Esophagus mucosa (tissue), 1 donor: Measurements from ENCODE around the gene CAPN9. TPM values are rescaled to one million over a fixed set of nuclear protein-coding genes. Genes with fewer than 3 reads are reported as not detected.
"Not testable (repeated sequence)": the region's sequence is repeated elsewhere in the genome, so short reads cannot be mapped to it uniquely, and the experiment has no call there.

ENCODE experiments used
- ATAC-seq: fragments of 200-7000 bp; cut with Tn5 transposase; one replicate; pipeline ENCODE4 v1.9.1; 2020
- total RNA-seq: library from RNA; stranded (reverse); gene quantifications from one replicate; pipeline ENCODE4 v1.2.4, GENCODE V29; 2023
- donor health status: DM: yes; HTN: yes; CAD: no.

The CAPN9 gene
- total RNA-seq, 1 donor from 2014 or later = not detected

DNA sequence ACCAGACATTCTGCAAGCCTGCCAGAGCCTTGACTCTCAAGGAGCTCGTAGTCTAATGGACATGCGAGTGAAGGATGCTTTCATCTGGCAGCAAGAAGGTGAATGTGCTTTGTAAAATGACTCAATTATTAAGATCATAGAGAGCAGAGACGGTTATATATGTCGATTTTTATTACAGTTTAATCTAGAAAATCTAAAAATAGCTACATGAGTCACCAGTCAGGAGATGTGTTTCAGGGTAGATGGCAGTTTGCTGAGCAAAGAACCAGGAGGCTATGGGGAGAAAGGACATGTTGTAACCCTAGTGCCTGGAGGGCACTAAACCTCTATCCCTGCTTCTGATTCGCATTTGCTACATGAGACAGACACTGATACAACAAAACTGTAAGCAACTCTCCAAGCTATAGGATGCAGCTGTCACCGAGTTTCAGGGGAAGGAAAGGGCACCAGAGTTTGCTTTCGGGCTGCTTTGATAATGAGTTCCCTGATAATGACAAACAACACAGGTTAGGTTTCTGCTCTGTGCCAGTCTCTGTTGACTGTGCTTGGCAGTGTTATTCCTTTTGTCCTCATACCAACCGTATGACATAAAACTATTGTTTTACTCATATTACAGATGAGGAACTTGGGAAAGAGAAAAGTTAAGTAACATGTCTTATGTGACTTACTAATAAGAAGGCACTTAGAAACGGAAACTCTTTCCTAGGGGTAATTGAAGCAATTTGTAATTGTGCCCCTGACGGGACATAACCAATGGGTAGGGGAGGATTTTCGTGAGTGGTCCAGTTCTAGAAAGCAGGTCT lies 77.9 kb downstream of the CAPN9 start:
- ATAC-seq = peak; percentile 52

DNA sequence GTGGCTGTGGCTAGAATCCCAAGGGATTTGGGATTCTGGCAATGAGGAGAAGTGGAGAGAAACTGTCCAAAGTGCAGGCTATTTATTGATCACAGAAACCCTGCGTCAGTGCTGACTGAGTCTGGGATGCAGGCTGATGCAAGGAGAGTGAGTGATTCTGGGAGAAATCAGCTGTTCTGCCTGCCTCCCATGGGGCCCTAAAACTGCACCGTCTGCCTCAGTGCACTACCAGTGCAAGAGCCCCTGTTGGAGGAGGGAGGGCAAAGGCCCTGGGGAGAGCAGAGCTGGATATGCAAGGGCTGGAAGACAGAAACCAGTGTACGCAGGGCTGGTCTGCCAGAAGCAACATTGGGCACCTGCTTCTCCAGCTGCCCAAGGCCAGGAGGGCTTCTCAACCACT lies 78.6 kb downstream of the CAPN9 start:
- ATAC-seq = no peak

GRCh38 chr1:230826166-230826875 lies 79.1 kb downstream of the CAPN9 start:
- no peak for ATAC-seq

DNA sequence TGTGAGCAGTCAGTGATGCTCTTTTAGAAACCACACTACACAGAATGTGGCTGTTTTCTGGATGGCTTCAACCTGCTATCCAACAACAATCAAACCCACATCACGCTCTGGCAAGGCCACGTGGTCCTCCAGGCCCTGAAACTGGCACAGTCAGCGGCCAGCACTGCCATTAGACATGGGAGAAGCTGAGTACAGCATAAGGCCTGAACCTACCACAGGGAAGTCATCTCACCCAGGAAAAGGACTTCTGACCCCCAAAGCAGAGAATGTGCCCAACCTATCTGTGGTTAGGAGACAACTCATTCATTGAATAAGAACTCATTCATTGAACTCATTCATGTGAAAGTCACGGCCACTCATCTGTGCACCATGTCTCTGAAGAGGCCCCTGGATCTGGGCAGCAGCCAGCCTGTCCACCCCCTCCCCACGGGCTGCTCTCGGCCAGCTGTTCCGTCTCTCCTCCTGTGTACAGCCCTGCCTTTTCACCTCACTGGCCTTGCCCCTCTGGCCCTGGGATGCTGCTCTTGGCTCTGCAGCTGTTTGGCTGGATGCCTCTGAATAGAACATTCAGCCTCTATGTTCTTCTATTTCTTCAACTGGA lies 80.0 kb downstream of the CAPN9 start:
- no peak for ATAC-seq

DNA sequence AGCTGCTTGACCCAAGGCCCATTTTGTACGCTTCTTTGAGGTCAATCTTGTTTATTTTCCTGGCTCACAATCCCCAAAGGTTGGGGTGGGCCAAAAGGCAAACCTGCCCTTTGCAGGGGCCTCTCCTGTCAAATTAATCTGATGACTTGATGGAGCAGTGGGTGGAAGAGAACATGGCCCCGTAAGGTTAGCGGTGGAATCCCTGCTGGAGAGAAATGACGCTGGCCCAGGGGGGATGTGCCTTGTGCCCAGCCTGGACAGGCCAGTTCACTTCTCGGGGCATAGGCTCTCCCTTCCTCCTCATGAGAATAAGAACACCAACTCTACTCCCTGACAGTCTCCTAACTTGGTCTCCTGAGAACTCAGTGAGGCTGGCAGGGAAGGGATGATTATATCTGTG lies 80.6 kb downstream of the CAPN9 start:
- no peak for ATAC-seq

DNA sequence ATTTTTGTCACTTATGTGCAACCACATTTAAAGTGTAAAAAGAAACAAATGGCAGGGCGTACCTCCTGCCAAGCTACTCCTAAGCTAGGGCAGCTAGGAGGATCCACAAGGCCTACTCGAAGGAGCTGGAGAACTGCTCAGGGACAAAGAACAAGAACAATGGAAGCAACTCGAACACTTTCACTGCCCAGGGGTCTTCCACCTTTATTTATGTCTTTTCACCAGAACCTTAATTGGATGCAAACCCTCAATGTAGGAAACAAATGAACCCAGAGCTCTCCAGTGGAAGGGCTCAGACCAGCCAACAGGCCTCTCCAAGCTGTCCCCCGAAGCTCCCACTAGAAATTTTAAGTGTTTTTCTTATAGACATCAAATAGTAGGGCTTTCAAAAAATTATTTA lies 81.2 kb downstream of the CAPN9 start:
- ATAC-seq = no peak

- ATAC-seq = no peak
Observed at GRCh38 chr1:230831771-230832170, 84.6 kb downstream of the CAPN9 start.

DNA sequence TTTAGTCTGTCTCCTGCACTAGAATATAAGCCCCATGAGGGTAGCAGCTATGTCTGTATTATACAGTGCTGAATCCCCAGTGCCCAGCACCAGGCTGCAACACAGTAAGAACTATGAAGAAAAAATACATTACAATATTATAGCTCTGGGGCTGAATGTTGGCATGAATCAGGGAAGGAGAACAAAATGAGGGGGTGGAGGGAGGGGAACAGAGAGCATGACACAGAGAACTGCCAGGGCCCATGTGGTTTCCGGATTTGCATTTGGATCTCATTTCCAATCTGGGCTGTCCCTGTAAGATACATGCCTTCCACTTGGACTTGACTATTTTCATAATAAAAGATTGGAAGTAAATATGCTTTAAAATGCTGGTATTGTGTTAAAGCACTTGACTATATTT lies 85.3 kb downstream of the CAPN9 start:
- ATAC-seq = no peak

DNA sequence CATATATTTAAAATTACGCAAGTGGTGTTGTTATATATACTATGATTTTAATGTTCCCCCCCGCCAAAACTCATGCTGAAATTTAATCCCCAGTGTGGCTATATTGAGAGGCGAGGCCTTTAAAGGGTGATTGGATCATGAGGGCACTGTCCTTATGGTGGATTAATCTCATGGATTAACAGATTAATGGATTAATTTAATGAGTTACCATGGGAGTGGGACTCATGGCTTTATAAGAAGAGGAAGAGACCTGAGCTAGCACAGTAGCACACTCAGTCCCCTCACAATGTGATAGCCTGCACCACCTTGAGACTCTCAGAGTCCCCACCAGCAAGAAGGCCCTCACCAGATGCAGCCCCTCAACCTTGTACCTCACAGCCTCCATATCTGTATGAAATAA lies 86.3 kb downstream of the CAPN9 start:
- ATAC-seq = no peak

GRCh38 chr1:230834292-230834691 lies 87.1 kb downstream of the CAPN9 start:
- ATAC-seq = no peak

- no peak for ATAC-seq
Observed at GRCh38 chr1:230836347-230836746, 89.2 kb downstream of the CAPN9 start.

- no peak for ATAC-seq
Observed at GRCh38 chr1:230836793-230837192, 89.6 kb downstream of the CAPN9 start.

- ATAC-seq = no peak
Observed at GRCh38 chr1:230839173-230839572, 92.0 kb downstream of the CAPN9 start.

GRCh38 chr1:230842801-230843200 lies 95.6 kb downstream of the CAPN9 start:
- no peak for ATAC-seq

GRCh38 chr1:230843503-230844309 lies 96.5 kb downstream of the CAPN9 start:
- no peak for ATAC-seq

GRCh38 chr1:230844561-230844960 lies 97.4 kb downstream of the CAPN9 start:
- ATAC-seq = no peak

DNA sequence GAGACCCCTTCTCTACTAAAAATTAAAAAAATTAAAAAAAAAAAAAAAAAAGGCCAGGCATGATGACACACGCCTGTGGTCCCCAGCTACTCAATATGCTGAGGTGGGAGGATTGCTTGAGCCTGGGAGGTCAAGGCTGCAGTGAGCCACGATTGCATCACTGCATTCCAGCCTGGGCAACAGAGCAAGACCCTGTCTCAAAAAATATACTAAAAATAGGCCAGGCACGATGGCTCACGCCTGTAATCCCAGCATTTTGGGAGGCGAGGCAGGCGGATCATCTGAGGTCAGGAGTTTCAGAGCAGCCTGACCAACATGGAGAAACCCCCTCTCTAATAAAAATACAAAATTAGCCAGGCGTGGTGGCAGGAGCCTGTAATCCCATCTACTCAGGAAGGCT lies 98.0 kb downstream of the CAPN9 start:
- not testable (repeated sequence) for ATAC-seq

DNA sequence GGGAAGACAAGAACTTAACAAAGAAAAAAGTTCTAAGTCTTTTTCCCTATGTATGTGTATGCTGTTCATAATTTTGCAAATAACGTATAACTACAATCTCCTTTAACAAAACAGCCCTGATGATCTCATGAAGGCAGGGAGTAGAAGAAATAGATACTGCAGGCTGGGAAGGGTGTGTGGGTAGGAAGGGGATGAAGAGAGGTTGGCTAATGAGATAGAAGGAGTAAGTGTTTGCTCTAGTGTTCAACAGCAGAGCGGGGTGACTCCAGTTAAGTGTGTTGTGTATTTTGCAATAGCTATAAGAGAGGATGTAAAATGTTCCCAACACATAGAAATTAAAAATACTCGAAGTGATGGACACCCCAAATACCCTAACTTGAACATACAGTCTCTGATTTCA lies 101.0 kb downstream of the CAPN9 start:
- ATAC-seq = no peak

- peak; percentile 28 for ATAC-seq
Observed at GRCh38 chr1:230849451-230850224, 102.5 kb downstream of the CAPN9 start.

- ATAC-seq = no peak
Observed at GRCh38 chr1:230850547-230850946, 103.4 kb downstream of the CAPN9 start.

DNA sequence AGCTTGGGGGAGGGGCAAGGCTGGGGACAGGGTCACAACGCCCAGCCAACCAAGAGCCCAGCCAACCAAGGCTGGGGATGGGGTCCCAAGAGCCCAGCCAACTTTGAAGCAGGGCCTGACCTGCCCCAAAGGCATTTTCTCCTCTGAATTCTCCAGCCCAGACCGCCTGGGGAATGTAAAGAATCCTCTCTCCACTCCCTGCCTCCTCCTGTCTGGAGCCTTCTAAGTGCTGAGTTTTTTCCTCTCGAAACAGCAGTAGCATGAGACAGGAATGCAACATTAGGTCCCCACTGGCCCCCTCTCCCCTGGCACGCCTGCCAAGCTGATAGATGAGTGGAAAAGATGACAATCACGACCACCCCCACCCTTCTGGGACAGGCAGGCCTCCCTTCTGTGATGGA lies 104.1 kb downstream of the CAPN9 start:
- no peak for ATAC-seq
